Right renal cortex interstitium (tissue), 3 donors: ENCODE results near the gene HDAC8. TPM values are rescaled to one million over a fixed set of nuclear protein-coding genes. Genes with fewer than 3 reads are reported as not detected.
"Not testable (repeated sequence)": the region's sequence is repeated elsewhere in the genome, so short reads cannot be mapped to it uniquely, and the experiment has no call there.

Source experiments
- DNase-seq, 3 donors: peaks; one replicate each; pipeline ENCODE4 v3.0.0-alpha.2; 2013; ENCODE audit warnings: low read depth in 3 of 3, low spot score in 2 of 3
- polyA plus RNA-seq, 3 donors: library from polyadenylated mRNA; unstranded; fragments of 120-200 nt; gene quantifications; one replicate each; pipeline ENCODE4 v1.2.1, GENCODE V29; 2013; ENCODE audit not compliant: insufficient read length in 3 of 3

Gene HDAC8
- 10 to 100 TPM; 27.2 to 38.4 (median 35.9) TPM for polyA plus RNA-seq

GRCh38 chrX:72572248-72573157, at the start of gene HDAC8:
HDAC8 (minus strand) TSS chrX:72572843; CDS start chrX:72572761, 82 bp downstream.
- peak; percentile 68 to 85 (median 73) for DNase-seq

GRCh38 chrX:72621625-72622485, 49.2 kb upstream of the HDAC8 start:
- DNase-seq: no peak

GRCh38 chrX:72621163-72621562, 48.5 kb upstream of the HDAC8 start:
- no peak for DNase-seq

- DNase-seq: no peak
Observed at GRCh38 chrX:72620550-72621145, 48.0 kb upstream of the HDAC8 start.

- DNase-seq: no peak
Observed at GRCh38 chrX:72609313-72609712, 36.7 kb upstream of the HDAC8 start.

GRCh38 chrX:72604705-72605104, 32.1 kb upstream of the HDAC8 start:
- no peak for DNase-seq

- DNase-seq: no peak
Observed at GRCh38 chrX:72604112-72604511, 31.5 kb upstream of the HDAC8 start.

- DNase-seq: not testable (repeated sequence)
Observed at GRCh38 chrX:72591038-72591437, 18.4 kb upstream of the HDAC8 start.

- no peak for DNase-seq
Observed at GRCh38 chrX:72584163-72584562, 11.5 kb upstream of the HDAC8 start.

GRCh38 chrX:72576141-72576894, 3.7 kb upstream of the HDAC8 start:
- no peak for DNase-seq

GRCh38 chrX:72573158-72573511, 492 bp upstream of the HDAC8 start:
- DNase-seq: no peak

GRCh38 chrX:72569786-72570185, 2.9 kb downstream of the HDAC8 start:
- DNase-seq: no peak

- no peak for DNase-seq
Observed at GRCh38 chrX:72568406-72569092, 4.1 kb downstream of the HDAC8 start.

- no peak for DNase-seq
Observed at GRCh38 chrX:72566448-72566847, 6.2 kb downstream of the HDAC8 start.

GRCh38 chrX:72559655-72560054, 13.0 kb downstream of the HDAC8 start:
- DNase-seq: not testable (repeated sequence)

- no peak for DNase-seq
Observed at GRCh38 chrX:72554448-72555140, 18.0 kb downstream of the HDAC8 start.

- not testable (repeated sequence) for DNase-seq
Observed at GRCh38 chrX:72552443-72552842, 20.2 kb downstream of the HDAC8 start.

- no peak for DNase-seq
Observed at GRCh38 chrX:72545990-72546389, 26.7 kb downstream of the HDAC8 start.

GRCh38 chrX:72540318-72540717, 32.3 kb downstream of the HDAC8 start:
- no peak for DNase-seq
